Vagina (tissue), 2 donors: ENCODE data around the gene LHFPL5. TPM values are rescaled to one million over a fixed set of nuclear protein-coding genes. Genes with fewer than 3 reads are reported as not detected.

Experiments
- DNase-seq, 2 donors: peaks; one replicate each; pipeline ENCODE4 v3.0.0-alpha.2; 2017; ENCODE audit errors: extremely low spot score in 2 of 2
- H3K27ac ChIP-seq: fragments of 200-600 bp; sonication (generic); one replicate; pipeline ENCODE4 v1.5.1; 2019
- H3K27me3 ChIP-seq: fragments of 200-600 bp; sonication (generic); one replicate; pipeline ENCODE4 v1.5.1; 2019
- H3K36me3 ChIP-seq, 2 donors: fragments of 200-600 bp; sonication (generic); one replicate each; pipeline ENCODE4 v1.5.1; 2017 to 2019
- H3K4me1 ChIP-seq: fragments of 200-600 bp; sonication (generic); one replicate; pipeline ENCODE4 v1.5.1; 2019
- H3K4me3 ChIP-seq, 2 donors: fragments of 200-600 bp; sonication (generic); 1 replicate in 1 of 2; 2 replicates in 1 of 2; pipeline ENCODE4 v1.5.1; 2016 to 2019
- H3K9me3 ChIP-seq: fragments of 200-600 bp; sonication (generic); one replicate; pipeline ENCODE4 v1.5.1; 2019
- POLR2A ChIP-seq, 2 donors: fragments of 450-650 bp; IDR thresholded peaks; one replicate each; pipeline ENCODE4 v1.6.1; 2017; ENCODE audit warnings: antibody characterized with exemption in 2 of 2, mild to moderate bottlenecking in 2 of 2, moderate library complexity in 2 of 2
- POLR2AphosphoS5 ChIP-seq, 2 donors: sonication (generic); formaldehyde crosslinking; IDR thresholded peaks; one replicate each; pipeline ENCODE4 v1.9.0; 2017; ENCODE audit warnings: antibody characterized with exemption in 2 of 2, mild to moderate bottlenecking in 2 of 2, low read depth in 1 of 2; ENCODE audit not compliant: insufficient read depth in 1 of 2
- intact Hi-C: fragments of 100-400 bp; cut with DNase I; formaldehyde crosslinking; loops from one replicate; pipeline ENCODE4 v1.15.1; 2023
- total RNA-seq: library from RNA; depleted of rRNA; stranded (reverse); fragments of >200 nt; gene quantifications from one replicate; pipeline ENCODE4 v1.2.3, GENCODE V29; 2016
- TF ChIP-seq, protein P1 (sequence below), 3 experiments: fragments of 450-650 bp in 2 of 3; fragments of 200-600 bp in 1 of 3; sonication (generic) in 1 of 3; IDR thresholded peaks; one replicate each; pipeline ENCODE4 v1.5.1; 2017 to 2019; ENCODE audit warnings: antibody characterized with exemption in 3 of 3, mild to moderate bottlenecking in 2 of 3, moderate library complexity in 2 of 3

LHFPL5 gene
- total RNA-seq, 1 donor from 2014 or later: not detected

DNA sequence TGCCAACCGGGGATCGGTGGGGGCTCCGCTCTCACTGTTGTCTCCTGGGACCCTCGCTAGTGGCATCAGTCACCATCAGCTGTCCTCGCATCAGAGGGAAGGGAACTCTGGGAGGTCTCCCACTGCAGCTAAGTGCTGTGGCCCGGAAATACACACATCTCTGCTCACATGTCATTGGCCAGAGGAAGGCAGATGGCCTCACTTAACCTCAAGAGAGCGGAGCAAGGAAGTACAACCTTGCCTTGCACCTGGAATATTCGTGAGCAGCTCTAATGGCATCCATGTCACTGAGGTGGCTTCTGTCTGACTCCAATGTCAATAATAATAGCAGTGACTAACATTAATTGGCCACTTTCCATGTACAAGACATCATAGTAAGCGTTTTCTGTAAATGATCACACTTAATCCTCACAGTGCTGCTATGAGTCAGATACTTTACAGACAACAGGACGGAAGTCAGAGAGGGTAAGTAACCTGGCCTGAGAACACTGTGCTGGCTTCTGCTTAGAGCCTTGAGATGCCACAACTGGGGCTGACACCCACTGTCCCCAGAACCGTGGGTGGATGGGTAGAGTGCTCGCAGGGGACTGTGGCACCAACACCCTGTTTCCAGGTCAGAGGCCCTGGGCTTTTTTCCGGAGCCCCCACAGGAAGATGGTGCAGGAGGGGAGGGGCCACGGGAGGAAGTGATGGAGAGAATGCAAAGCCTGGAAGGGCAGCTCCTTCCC is 6.0 kb downstream of the LHFPL5 start:
- TF ChIP-seq POLR2AphosphoS5 (IDR thresholded peaks at IDR 0.05; ENCODE audit: insufficient read depth in 1 of 2, low read depth in 1 of 2) (peak in 1 of 2 donors; percentile 62), POLR2A (IDR thresholded peaks at IDR 0.05) (no peak)
- TF ChIP-seq, protein P1, sequence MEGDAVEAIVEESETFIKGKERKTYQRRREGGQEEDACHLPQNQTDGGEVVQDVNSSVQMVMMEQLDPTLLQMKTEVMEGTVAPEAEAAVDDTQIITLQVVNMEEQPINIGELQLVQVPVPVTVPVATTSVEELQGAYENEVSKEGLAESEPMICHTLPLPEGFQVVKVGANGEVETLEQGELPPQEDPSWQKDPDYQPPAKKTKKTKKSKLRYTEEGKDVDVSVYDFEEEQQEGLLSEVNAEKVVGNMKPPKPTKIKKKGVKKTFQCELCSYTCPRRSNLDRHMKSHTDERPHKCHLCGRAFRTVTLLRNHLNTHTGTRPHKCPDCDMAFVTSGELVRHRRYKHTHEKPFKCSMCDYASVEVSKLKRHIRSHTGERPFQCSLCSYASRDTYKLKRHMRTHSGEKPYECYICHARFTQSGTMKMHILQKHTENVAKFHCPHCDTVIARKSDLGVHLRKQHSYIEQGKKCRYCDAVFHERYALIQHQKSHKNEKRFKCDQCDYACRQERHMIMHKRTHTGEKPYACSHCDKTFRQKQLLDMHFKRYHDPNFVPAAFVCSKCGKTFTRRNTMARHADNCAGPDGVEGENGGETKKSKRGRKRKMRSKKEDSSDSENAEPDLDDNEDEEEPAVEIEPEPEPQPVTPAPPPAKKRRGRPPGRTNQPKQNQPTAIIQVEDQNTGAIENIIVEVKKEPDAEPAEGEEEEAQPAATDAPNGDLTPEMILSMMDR (IDR thresholded peaks at IDR 0.05): no peak
- H3K4me3 ChIP-seq: no peak overlapping the region
- no peaks in the 10 kb centered on the region for H3K36me3 ChIP-seq
- no peak overlapping the region for H3K27ac ChIP-seq
- no peaks in the 10 kb centered on the region for H3K27me3 ChIP-seq
- intact Hi-C loops: no loop called here
- H3K9me3 ChIP-seq: no peaks in the 10 kb centered on the region
- no peak for DNase-seq
- H3K4me1 ChIP-seq: no peaks in the 10 kb centered on the region

DNA sequence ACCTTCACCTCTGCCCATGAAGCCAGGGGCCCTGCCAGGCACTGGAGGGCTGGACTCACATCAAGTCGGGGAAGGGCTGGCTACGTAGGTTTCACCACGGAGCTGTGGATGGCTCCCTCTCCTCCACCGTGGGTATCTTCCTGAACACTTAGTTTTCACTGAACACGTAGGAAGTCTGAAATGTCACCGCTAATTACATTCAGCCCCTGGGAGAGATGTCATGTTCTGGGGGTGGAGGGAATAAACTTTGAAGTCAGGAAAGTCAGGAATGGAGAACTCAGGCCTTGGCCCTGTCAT is 6.5 kb downstream of the LHFPL5 start:
- Histone ChIP-seq H3K36me3 (no peaks in the 10 kb centered on the region), H3K4me1 (no peaks in the 10 kb centered on the region), H3K27ac (no peak overlapping the region), H3K4me3 (no peak overlapping the region), H3K27me3 (no peaks in the 10 kb centered on the region), H3K9me3 (no peaks in the 10 kb centered on the region)
- intact Hi-C loops: no loop called here
- DNase-seq: no peak
- TF ChIP-seq, protein P1 (IDR thresholded peaks at IDR 0.05): no peak
- TF ChIP-seq POLR2A (IDR thresholded peaks at IDR 0.05) (no peak), POLR2AphosphoS5 (IDR thresholded peaks at IDR 0.05; ENCODE audit: insufficient read depth in 1 of 2, low read depth in 1 of 2) (no peak)

DNA sequence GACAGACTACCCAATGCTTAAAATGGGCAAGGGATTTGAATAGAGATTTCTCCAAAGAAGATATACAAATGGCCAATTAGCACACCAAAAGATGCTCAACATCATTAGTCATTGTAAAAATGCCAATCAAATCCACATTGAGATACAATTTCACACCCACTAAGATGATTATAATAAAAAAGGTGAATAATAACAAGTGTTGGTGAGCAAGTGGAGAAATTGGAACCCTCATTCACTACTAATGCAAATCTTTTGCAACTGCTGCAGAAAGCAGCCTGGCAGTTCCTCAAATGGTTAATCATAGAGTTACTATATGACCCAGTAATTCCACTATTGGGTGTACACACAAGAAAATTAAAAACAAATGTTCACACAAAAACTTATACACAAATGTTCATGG is 12.4 kb downstream of the LHFPL5 start:
- Histone ChIP-seq H3K36me3 (no peaks in the 10 kb centered on the region), H3K9me3 (no peaks in the 10 kb centered on the region), H3K4me1 (no peaks in the 10 kb centered on the region), H3K27me3 (no peaks in the 10 kb centered on the region), H3K4me3 (no peak overlapping the region), H3K27ac (no peak overlapping the region)
- DNase-seq: no peak
- intact Hi-C loops: no loop called here
- TF ChIP-seq POLR2AphosphoS5 (IDR thresholded peaks at IDR 0.05; ENCODE audit: insufficient read depth in 1 of 2, low read depth in 1 of 2) (no peak), POLR2A (IDR thresholded peaks at IDR 0.05) (no peak)
- TF ChIP-seq, protein P1 (IDR thresholded peaks at IDR 0.05): no peak

DNA sequence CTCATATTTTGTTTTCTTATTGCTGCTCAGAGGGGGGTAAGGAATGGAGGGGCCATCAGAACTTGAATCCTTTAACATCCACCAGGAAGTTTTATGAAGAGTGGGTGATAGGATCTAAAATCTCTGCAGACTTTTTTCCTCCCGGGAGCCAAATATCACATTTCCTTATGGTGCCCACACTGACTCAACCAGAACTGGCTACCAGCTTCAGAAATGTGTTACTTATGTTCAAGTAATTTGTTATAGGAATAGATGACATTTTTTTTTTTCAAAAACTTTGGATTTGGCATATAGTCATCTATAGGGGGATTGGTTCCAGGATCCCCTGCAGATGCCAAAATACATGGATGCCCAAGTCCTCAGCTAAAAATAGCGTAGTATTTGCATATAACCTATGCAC is 18.4 kb downstream of the LHFPL5 start:
- TF ChIP-seq, protein P1 (IDR thresholded peaks at IDR 0.05): no peak
- no peak for TF ChIP-seq POLR2AphosphoS5 (IDR thresholded peaks at IDR 0.05; ENCODE audit: insufficient read depth in 1 of 2, low read depth in 1 of 2)
- no peaks in the 10 kb centered on the region for H3K9me3 ChIP-seq
- H3K27me3 ChIP-seq: no peaks in the 10 kb centered on the region
- H3K36me3 ChIP-seq: no peaks in the 10 kb centered on the region
- intact Hi-C loops: no loop called here
- no peaks in the 10 kb centered on the region for H3K4me1 ChIP-seq
- no peak for DNase-seq
- H3K4me3 ChIP-seq: no peak overlapping the region
- no peak overlapping the region for H3K27ac ChIP-seq

DNA sequence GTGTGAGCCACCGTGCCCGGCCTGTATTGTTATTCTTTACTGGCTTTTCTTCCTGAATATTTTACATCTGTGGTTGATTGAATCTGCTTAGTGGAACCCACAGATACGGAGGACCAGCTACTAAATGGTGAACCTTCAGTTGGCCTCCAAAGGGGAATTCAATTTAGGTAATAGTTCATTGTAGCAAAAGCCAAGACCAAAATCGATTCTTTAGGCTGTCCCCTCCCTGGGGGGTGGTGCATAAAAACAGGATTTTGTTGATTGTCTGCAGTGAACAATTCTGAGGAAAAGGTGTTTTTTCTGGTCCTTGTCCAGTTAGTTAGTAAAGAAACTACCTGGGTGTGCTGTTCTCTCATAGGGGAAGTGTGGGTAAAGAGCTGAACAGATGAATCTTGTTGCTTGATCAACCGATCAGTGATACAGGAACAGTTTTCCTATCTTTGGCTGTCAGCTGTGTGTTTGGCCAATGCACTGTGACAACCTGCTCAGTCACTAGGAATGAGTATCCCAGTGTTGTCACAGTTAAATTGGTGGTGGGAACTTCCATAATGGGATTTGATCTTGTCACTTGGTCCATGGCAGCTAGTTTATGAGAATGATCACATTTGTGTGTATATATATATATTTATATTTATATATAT is 19.5 kb downstream of the LHFPL5 start:
- DNase-seq: no peak
- intact Hi-C loops: no loop called here
- Histone ChIP-seq H3K27ac (no peak overlapping the region), H3K4me1 (no peaks in the 10 kb centered on the region), H3K36me3 (no peaks in the 10 kb centered on the region), H3K9me3 (no peaks in the 10 kb centered on the region), H3K27me3 (no peaks in the 10 kb centered on the region), H3K4me3 (no peak overlapping the region)
- no peak for TF ChIP-seq POLR2AphosphoS5 (IDR thresholded peaks at IDR 0.05; ENCODE audit: insufficient read depth in 1 of 2, low read depth in 1 of 2)
- TF ChIP-seq, protein P1 (IDR thresholded peaks at IDR 0.05): no peak
- no peak for TF ChIP-seq POLR2A (IDR thresholded peaks at IDR 0.05)
